T-helper 1 cell (primary cell): Measurements from ENCODE around the gene IL1RAPL2.
"Not testable (repeated sequence)": the region's sequence is repeated elsewhere in the genome, so short reads cannot be mapped to it uniquely, and the experiment has no call there.

Source experiments
- DNase-seq, 5 donors: peaks; one replicate each; pipeline ENCODE4 v3.0.0-alpha.2; 2012 to 2020

The IL1RAPL2 gene

GRCh38 chrX:105636667-105637066 is 1070.7 kb downstream of the IL1RAPL2 start:
- DNase-seq = no peak

- no peak for DNase-seq
These were observed 1079.8 kb downstream of the IL1RAPL2 start for GRCh38 chrX:105645667-105646357.

GRCh38 chrX:105646592-105647372 is 1080.8 kb downstream of the IL1RAPL2 start:
- no peak for DNase-seq

- no peak for DNase-seq
These were observed 1081.8 kb downstream of the IL1RAPL2 start for GRCh38 chrX:105647749-105648148.

- no peak for DNase-seq
These were observed 1082.7 kb downstream of the IL1RAPL2 start for GRCh38 chrX:105648732-105649131.

GRCh38 chrX:105650577-105650976 is 1084.6 kb downstream of the IL1RAPL2 start:
- no peak for DNase-seq

- DNase-seq = no peak
These were observed 1085.0 kb downstream of the IL1RAPL2 start for GRCh38 chrX:105650986-105651385.

GRCh38 chrX:105653891-105654290 is 1087.9 kb downstream of the IL1RAPL2 start:
- no peak for DNase-seq

GRCh38 chrX:105658136-105658535 is 1092.1 kb downstream of the IL1RAPL2 start:
- DNase-seq = no peak

GRCh38 chrX:105662248-105662647 is 1096.2 kb downstream of the IL1RAPL2 start:
- DNase-seq = no peak

GRCh38 chrX:105664243-105664642 is 1098.2 kb downstream of the IL1RAPL2 start:
- DNase-seq = no peak

- DNase-seq = not testable (repeated sequence)
These were observed 1118.3 kb downstream of the IL1RAPL2 start for GRCh38 chrX:105684288-105684687.

GRCh38 chrX:105694839-105695238 is 1128.8 kb downstream of the IL1RAPL2 start:
- DNase-seq = no peak

- DNase-seq = no peak
These were observed 1129.5 kb downstream of the IL1RAPL2 start for GRCh38 chrX:105695451-105695850.

GRCh38 chrX:105696870-105697269 is 1130.9 kb downstream of the IL1RAPL2 start:
- no peak for DNase-seq

GRCh38 chrX:105697984-105698781 is 1132.2 kb downstream of the IL1RAPL2 start:
- DNase-seq = no peak

GRCh38 chrX:105700331-105700730 is 1134.3 kb downstream of the IL1RAPL2 start:
- DNase-seq = no peak

GRCh38 chrX:105701310-105702052 is 1135.5 kb downstream of the IL1RAPL2 start:
- no peak for DNase-seq

- no peak for DNase-seq
These were observed 1137.9 kb downstream of the IL1RAPL2 start for GRCh38 chrX:105703876-105704275.

- no peak for DNase-seq
These were observed 1140.0 kb downstream of the IL1RAPL2 start for GRCh38 chrX:105706041-105706440.

- DNase-seq = no peak
These were observed 1145.8 kb downstream of the IL1RAPL2 start for GRCh38 chrX:105711805-105712204.

GRCh38 chrX:105715746-105716145 is 1149.7 kb downstream of the IL1RAPL2 start:
- no peak for DNase-seq
